Measurements from ENCODE around the gene PLCL2.
"Not testable (repeated sequence)": the region's sequence is repeated elsewhere in the genome, so short reads cannot be mapped to it uniquely, and the experiment has no call there.

GRCh38 chr3:17106801-17107200 is 222.0 kb downstream of the PLCL2 start:
- not testable (repeated sequence) for TF ChIP-seq CTCF (IDR thresholded peaks at IDR 0.05 in 2 of 3, conservative IDR thresholded peaks at IDR 0.05 in 1 of 3; ENCODE audit: control insufficient read depth in 2 of 3, extremely low read depth in 1 of 3, insufficient read depth in 1 of 3, low read depth in 3 of 3, low read length in 3 of 3); LARP7 (IDR thresholded peaks at IDR 0.05); GABPA (IDR thresholded peaks at IDR 0.05; ENCODE audit: low read depth); POLR2A (IDR thresholded peaks at IDR 0.05; ENCODE audit: low read depth, low read length); MYC (IDR thresholded peaks at IDR 0.05; ENCODE audit: insufficient read depth, insufficient read length, insufficient replicate concordance, low read length, severe bottlenecking)

Measured in GM12878 (cell line).